HL-60 (cell line): ENCODE measurements around the gene SERTM1.

Source experiments
- GABPA ChIP-seq: IDR thresholded peaks from 2 replicates; pipeline ENCODE4 v1.6.1; 2012; ENCODE audit warnings: low read depth
- POLR2AphosphoS5 ChIP-seq: IDR thresholded peaks from 2 replicates; pipeline ENCODE4 v1.6.1; 2012; ENCODE audit warnings: low read depth
- SPI1 ChIP-seq: IDR thresholded peaks from 2 replicates; pipeline ENCODE4 v1.6.1; 2012; ENCODE audit warnings: low read depth, mild to moderate bottlenecking, borderline replicate concordance
- TF ChIP-seq, protein P1 (sequence below): IDR thresholded peaks from one replicate; pipeline ENCODE4 v1.5.1; 2011; ENCODE audit warnings: low read length, control low read depth, inconsistent platforms; ENCODE audit not compliant: insufficient read depth

DNA sequence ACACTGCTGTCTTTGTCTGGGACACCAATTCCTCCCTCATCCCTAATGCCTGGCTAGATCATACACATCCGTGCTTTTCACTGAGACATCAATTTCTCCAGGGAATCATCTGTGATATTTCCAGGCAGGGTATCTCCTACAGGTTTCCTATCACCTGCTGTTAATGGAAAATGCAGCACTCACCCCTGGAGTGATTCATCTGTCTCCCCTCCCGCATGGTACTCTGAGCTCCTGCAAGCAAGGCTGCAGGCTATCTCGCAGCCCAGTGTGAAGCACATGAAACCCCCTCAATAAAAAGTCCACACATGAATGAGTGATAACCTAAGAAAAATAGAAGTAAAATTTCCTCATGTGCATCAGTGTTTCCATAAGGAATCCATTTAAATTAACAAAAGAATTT lies 38.5 kb downstream of the SERTM1 start:
- TF ChIP-seq, protein P1, sequence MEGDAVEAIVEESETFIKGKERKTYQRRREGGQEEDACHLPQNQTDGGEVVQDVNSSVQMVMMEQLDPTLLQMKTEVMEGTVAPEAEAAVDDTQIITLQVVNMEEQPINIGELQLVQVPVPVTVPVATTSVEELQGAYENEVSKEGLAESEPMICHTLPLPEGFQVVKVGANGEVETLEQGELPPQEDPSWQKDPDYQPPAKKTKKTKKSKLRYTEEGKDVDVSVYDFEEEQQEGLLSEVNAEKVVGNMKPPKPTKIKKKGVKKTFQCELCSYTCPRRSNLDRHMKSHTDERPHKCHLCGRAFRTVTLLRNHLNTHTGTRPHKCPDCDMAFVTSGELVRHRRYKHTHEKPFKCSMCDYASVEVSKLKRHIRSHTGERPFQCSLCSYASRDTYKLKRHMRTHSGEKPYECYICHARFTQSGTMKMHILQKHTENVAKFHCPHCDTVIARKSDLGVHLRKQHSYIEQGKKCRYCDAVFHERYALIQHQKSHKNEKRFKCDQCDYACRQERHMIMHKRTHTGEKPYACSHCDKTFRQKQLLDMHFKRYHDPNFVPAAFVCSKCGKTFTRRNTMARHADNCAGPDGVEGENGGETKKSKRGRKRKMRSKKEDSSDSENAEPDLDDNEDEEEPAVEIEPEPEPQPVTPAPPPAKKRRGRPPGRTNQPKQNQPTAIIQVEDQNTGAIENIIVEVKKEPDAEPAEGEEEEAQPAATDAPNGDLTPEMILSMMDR: no peak
- TF ChIP-seq SPI1 (no peak), GABPA (no peak), POLR2AphosphoS5 (no peak)
